Sigmoid colon (tissue), 4 donors: Measurements from ENCODE around the gene PMS2.

Experiments
- CTCF ChIP-seq, 4 experiments: fragments of 450-650 bp in 3 of 4; fragments of 200-600 bp in 1 of 4; IDR thresholded peaks; one replicate each; pipeline ENCODE4 v1.5.1; 2016 to 2019; ENCODE audit warnings: antibody characterized with exemption in 4 of 4, mild to moderate bottlenecking in 3 of 4, moderate library complexity in 2 of 4
- EP300 ChIP-seq, 4 donors: sonication (generic); formaldehyde crosslinking; IDR thresholded peaks; one replicate each; pipeline ENCODE4 v1.6.1; 2017; ENCODE audit warnings: antibody characterized with exemption in 4 of 4
- POLR2A ChIP-seq, 2 donors: fragments of 450-650 bp; IDR thresholded peaks; one replicate each; pipeline ENCODE4 v1.6.1; 2016; ENCODE audit warnings: antibody characterized with exemption in 2 of 2, mild to moderate bottlenecking in 2 of 2, moderate library complexity in 2 of 2
- POLR2AphosphoS5 ChIP-seq, 4 donors: sonication (generic); formaldehyde crosslinking; IDR thresholded peaks; one replicate each; pipeline ENCODE4 v1.6.1; 2017; ENCODE audit warnings: antibody characterized with exemption in 4 of 4

- TF ChIP-seq CTCF (IDR thresholded peaks at IDR 0.05) (no peak), POLR2A (IDR thresholded peaks at IDR 0.05) (no peak), POLR2AphosphoS5 (IDR thresholded peaks at IDR 0.05) (no peak), EP300 (IDR thresholded peaks at IDR 0.05) (no peak)
Measured at GRCh38 chr7:6056616-6057015, 47.8 kb upstream of the PMS2 start.
